Ovary (tissue), 3 donors: Measurements from ENCODE around the gene CBLN3.

Source experiments
- CTCF ChIP-seq, 3 donors: fragments of 450-650 bp in 2 of 3; fragments of 200-600 bp in 1 of 3; IDR thresholded peaks; one replicate each; pipeline versions ENCODE4 v1.5.1 to v1.8.0; 2016 to 2022; ENCODE audit warnings: antibody characterized with exemption in 3 of 3, mild to moderate bottlenecking in 1 of 3
- EP300 ChIP-seq: sonication (generic); formaldehyde crosslinking; IDR thresholded peaks from one replicate; pipeline ENCODE4 v1.6.1; 2017; ENCODE audit warnings: antibody characterized with exemption
- donor health status: DM: no; HTN: no; CAD: no.

GRCh38 chr14:24377126-24377525 lies 52.3 kb downstream of the CBLN3 start:
- TF ChIP-seq CTCF (IDR thresholded peaks at IDR 0.05) (no peak), EP300 (no peak)
